ENCODE measurements around the gene FAM161B. TPM values are rescaled to one million over a fixed set of nuclear protein-coding genes. Genes with fewer than 3 reads are reported as not detected.
"Not testable (repeated sequence)": the region's sequence is repeated elsewhere in the genome, so short reads cannot be mapped to it uniquely, and the experiment has no call there.

The FAM161B gene
- total RNA-seq, 2 donors from 2014 or later = 0.97 to 1.3 TPM

GRCh38 chr14:73895939-73896338 lies 54.0 kb downstream of the FAM161B start:
- Histone ChIP-seq H3K4me3 (ENCODE audit: low read length) (no peak overlapping the region), H3K27me3 (ENCODE audit: control insufficient read depth, insufficient read depth, low read length, poor library complexity, severe bottlenecking) (no peaks in the 10 kb centered on the region), H3K4me1 (ENCODE audit: control insufficient read depth, insufficient read depth, low read length) (no peaks in the 10 kb centered on the region), H3K36me3 (ENCODE audit: control insufficient read depth, insufficient read depth, low read length) (peaks cover 90% of the 10 kb centered on the region), H3K9me3 (ENCODE audit: control insufficient read depth, low read length) (no peaks in the 10 kb centered on the region), H3K9ac (ENCODE audit: extremely low read depth, low read length, poor library complexity, severe bottlenecking) (no peak overlapping the region), H3K27ac (ENCODE audit: low read depth, low read length) (no peak overlapping the region)
- no peak for DNase-seq
- H3K4me3 Mint-ChIP-seq = no peak overlapping the region
- TF ChIP-seq CTCF (conservative IDR thresholded peaks at IDR 0.05) = no peak
- 86 to 91% methylated on average over 1 of the region's 1 CpG for WGBS, 2 experiments (ENCODE audit: insufficient coverage in 1 of 2, insufficient read length in 1 of 2)
- no peaks in the 10 kb centered on the region for H3K27me3 Mint-ChIP-seq (ENCODE audit: insufficient read depth)
- no peak overlapping the region for H3K27ac Mint-ChIP-seq
- no peaks in the 10 kb centered on the region for H3K4me1 Mint-ChIP-seq
- H3K36me3 Mint-ChIP-seq (ENCODE audit: low read depth) = peaks cover 56% of the 10 kb centered on the region
- H3K9me3 Mint-ChIP-seq = no peaks in the 10 kb centered on the region

DNA sequence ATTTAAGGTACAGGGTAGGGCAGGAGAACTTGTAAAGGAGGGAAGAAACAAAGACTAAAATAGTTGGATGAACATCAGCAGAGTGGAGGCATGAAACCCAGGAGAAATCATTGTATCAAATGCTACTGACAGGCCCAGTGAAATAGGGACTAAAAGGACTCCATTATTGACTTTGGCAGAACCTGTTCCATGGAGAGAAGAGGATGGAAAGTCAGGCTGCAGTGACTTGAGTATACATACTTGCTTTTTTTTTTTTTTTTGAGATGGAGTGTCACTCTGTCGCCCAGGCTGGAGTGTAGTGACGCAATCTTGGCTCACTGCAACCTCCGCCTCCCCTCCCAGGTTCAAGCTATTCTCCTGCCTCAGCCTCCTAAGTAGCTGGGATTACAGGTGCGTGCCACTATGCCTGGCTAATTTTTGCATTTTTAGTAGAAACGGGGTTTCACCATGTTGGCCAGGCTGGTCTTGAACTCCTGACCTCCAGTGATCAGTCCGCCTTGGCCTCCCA lies 55.7 kb downstream of the FAM161B start:
- H3K27me3 ChIP-seq (ENCODE audit: control insufficient read depth, insufficient read depth, low read length, poor library complexity, severe bottlenecking); H3K27ac ChIP-seq (ENCODE audit: low read depth, low read length); H3K9me3 Mint-ChIP-seq; H3K27ac Mint-ChIP-seq; H3K4me1 ChIP-seq (ENCODE audit: control insufficient read depth, insufficient read depth, low read length); DNase-seq; H3K9me3 ChIP-seq (ENCODE audit: control insufficient read depth, low read length); H3K9ac ChIP-seq (ENCODE audit: extremely low read depth, low read length, poor library complexity, severe bottlenecking); H3K27me3 Mint-ChIP-seq (ENCODE audit: insufficient read depth); H3K4me1 Mint-ChIP-seq; H3K4me3 ChIP-seq (ENCODE audit: low read length); H3K4me3 Mint-ChIP-seq: not testable (repeated sequence)
- WGBS, 2 experiments (ENCODE audit: insufficient coverage in 1 of 2, insufficient read length in 1 of 2) = 94% methylated on average over 5 to 6 of the region's 6 CpGs
- H3K36me3 Mint-ChIP-seq (ENCODE audit: low read depth) = peaks cover 47% of the 10 kb centered on the region
- peaks cover 73% of the 10 kb centered on the region for H3K36me3 ChIP-seq (ENCODE audit: control insufficient read depth, insufficient read depth, low read length)

DNA sequence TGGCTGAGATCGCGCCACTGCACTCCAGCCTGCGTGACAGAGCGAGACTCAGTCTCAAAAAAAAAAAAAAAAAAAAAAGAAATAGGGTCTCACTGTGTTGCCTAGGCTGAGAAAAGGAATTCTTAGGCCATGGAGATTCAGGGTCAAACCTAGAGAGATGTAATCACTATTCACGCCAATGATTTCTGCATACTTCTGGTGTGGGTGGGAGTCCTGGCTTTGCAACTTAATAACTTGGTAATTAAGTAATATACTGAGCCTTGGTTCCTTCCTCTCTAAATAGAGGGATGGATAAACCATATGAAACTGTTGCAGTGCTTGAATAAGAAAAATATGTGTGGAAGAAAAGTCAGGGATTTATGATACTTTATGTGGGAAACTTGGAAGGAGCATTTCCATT lies 60.5 kb downstream of the FAM161B start:
- WGBS, 2 experiments (ENCODE audit: insufficient coverage in 1 of 2, insufficient read length in 1 of 2) = 68 to 88% methylated on average over 5 of the region's 5 CpGs
- H3K4me1 Mint-ChIP-seq = peaks cover 19% of the 10 kb centered on the region
- Histone ChIP-seq H3K9me3 (ENCODE audit: control insufficient read depth, low read length) (no peaks in the 10 kb centered on the region), H3K27ac (ENCODE audit: low read depth, low read length) (no peak overlapping the region), H3K9ac (ENCODE audit: extremely low read depth, low read length, poor library complexity, severe bottlenecking) (no peak overlapping the region), H3K36me3 (ENCODE audit: control insufficient read depth, insufficient read depth, low read length) (peaks cover 26% of the 10 kb centered on the region), H3K27me3 (ENCODE audit: control insufficient read depth, insufficient read depth, low read length, poor library complexity, severe bottlenecking) (no peaks in the 10 kb centered on the region), H3K4me1 (ENCODE audit: control insufficient read depth, insufficient read depth, low read length) (no peaks in the 10 kb centered on the region), H3K4me3 (ENCODE audit: low read length) (no peak overlapping the region)
- no peak overlapping the region for H3K4me3 Mint-ChIP-seq
- no peak for DNase-seq
- H3K27ac Mint-ChIP-seq = peak overlapping the region; percentile 0
- H3K9me3 Mint-ChIP-seq = no peaks in the 10 kb centered on the region
- no peak for TF ChIP-seq CTCF (conservative IDR thresholded peaks at IDR 0.05)
- peaks cover 13% of the 10 kb centered on the region for H3K36me3 Mint-ChIP-seq (ENCODE audit: low read depth)
- no peaks in the 10 kb centered on the region for H3K27me3 Mint-ChIP-seq (ENCODE audit: insufficient read depth)

DNA sequence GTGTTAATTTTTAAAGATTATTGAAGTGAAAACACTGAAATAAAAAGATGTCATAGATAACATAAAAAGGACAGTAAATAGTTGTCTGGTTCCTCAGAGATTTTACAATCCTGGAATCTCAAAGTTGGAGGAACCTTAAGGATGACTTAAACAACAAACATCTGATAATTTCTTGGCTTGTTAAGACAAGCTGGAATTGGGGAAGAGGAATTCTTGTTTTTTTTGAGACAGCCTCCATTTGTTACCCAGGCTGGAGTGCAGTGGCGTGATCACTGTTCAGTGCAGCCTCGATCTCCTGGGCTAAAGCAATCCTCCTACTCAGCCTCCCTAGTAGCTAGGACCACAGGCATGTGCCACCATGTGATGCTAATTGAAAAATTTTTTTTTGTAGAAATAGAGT lies 60.9 kb downstream of the FAM161B start:
- WGBS, 2 experiments (ENCODE audit: insufficient coverage in 1 of 2, insufficient read length in 1 of 2) = 97 to 100% methylated on average over 2 of the region's 2 CpGs
- Histone ChIP-seq H3K9me3 (ENCODE audit: control insufficient read depth, low read length) (no peaks in the 10 kb centered on the region), H3K4me3 (ENCODE audit: low read length) (peak overlapping the region; percentile 99), H3K36me3 (ENCODE audit: control insufficient read depth, insufficient read depth, low read length) (peaks cover 22% of the 10 kb centered on the region), H3K27me3 (ENCODE audit: control insufficient read depth, insufficient read depth, low read length, poor library complexity, severe bottlenecking) (no peaks in the 10 kb centered on the region), H3K9ac (ENCODE audit: extremely low read depth, low read length, poor library complexity, severe bottlenecking) (no peak overlapping the region), H3K27ac (ENCODE audit: low read depth, low read length) (peak overlapping the region; percentile 53), H3K4me1 (ENCODE audit: control insufficient read depth, insufficient read depth, low read length) (no peaks in the 10 kb centered on the region)
- Mint-ChIP-seq H3K4me1 (peaks cover 19% of the 10 kb centered on the region), H3K9me3 (no peaks in the 10 kb centered on the region), H3K27ac (no peak overlapping the region), H3K27me3 (ENCODE audit: insufficient read depth) (no peaks in the 10 kb centered on the region), H3K4me3 (no peak overlapping the region), H3K36me3 (ENCODE audit: low read depth) (peaks cover 10% of the 10 kb centered on the region)
- no peak for TF ChIP-seq CTCF (conservative IDR thresholded peaks at IDR 0.05)
- no peak for DNase-seq

Measured in endodermal cell (in vitro differentiated cells).